ENCODE results near the gene CGREF1.

Gene CGREF1

DNA sequence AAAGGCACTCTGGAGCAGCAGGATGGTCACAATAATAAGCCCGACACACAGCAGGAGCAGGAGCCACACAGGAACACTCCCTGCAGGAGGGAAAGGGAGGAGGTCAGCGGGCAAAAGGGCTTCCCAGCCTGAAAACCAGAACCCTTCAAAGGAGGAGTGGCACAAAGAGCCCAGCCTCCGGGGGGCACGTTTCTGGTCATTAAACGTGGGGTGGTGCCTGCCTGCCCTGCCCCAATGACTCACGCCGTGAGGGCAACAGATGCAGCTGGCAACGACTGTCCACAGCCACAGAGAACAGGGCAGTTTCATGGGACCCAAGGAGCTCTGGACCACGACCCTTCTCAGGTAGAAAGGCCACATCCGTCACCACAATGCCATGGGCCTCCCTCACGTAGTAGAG is 12.5 kb upstream of the CGREF1 start:
- TF ChIP-seq, protein P1, sequence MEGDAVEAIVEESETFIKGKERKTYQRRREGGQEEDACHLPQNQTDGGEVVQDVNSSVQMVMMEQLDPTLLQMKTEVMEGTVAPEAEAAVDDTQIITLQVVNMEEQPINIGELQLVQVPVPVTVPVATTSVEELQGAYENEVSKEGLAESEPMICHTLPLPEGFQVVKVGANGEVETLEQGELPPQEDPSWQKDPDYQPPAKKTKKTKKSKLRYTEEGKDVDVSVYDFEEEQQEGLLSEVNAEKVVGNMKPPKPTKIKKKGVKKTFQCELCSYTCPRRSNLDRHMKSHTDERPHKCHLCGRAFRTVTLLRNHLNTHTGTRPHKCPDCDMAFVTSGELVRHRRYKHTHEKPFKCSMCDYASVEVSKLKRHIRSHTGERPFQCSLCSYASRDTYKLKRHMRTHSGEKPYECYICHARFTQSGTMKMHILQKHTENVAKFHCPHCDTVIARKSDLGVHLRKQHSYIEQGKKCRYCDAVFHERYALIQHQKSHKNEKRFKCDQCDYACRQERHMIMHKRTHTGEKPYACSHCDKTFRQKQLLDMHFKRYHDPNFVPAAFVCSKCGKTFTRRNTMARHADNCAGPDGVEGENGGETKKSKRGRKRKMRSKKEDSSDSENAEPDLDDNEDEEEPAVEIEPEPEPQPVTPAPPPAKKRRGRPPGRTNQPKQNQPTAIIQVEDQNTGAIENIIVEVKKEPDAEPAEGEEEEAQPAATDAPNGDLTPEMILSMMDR (IDR thresholded peaks at IDR 0.05; ENCODE audit: extremely low read depth, insufficient read depth, missing control alignments), result no peak
- in situ Hi-C loops (cut with MboI; ENCODE audit: low pct_unique_long_range_greater_than_20kb, low sequenced_read_pairs, unreplicated experiment), result no loop called here

DNA sequence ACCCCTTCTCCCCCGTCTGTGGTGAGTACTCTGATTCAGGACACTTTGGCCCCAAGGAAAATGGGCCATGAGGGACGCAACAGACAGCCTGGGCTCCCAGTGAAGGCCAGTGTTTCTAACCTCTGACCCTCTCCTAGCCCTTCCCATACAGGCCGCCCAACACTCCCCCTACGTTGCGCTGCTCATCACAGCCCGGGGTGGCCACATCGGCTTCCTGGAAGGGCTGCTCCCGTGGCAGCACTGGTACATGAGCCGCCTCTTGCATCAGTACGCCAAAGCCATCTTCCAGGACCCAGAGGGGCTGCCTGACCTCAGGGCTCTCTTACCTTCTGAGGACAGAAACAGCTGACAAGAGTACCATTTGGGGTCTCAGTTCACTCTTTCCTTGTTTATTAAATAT is 11.5 kb upstream of the CGREF1 start:
- DNase-seq (ENCODE audit: low spot score), result no peak
- in situ Hi-C loops (cut with MboI; ENCODE audit: low pct_unique_long_range_greater_than_20kb, low sequenced_read_pairs, unreplicated experiment), result no loop called here
- TF ChIP-seq, protein P1 (IDR thresholded peaks at IDR 0.05; ENCODE audit: extremely low read depth, insufficient read depth, missing control alignments), result no peak

More for the DNA sequence above, 12.5 kb upstream of the CGREF1 start:
- no peak for DNase-seq (ENCODE audit: low spot score)

DNA sequence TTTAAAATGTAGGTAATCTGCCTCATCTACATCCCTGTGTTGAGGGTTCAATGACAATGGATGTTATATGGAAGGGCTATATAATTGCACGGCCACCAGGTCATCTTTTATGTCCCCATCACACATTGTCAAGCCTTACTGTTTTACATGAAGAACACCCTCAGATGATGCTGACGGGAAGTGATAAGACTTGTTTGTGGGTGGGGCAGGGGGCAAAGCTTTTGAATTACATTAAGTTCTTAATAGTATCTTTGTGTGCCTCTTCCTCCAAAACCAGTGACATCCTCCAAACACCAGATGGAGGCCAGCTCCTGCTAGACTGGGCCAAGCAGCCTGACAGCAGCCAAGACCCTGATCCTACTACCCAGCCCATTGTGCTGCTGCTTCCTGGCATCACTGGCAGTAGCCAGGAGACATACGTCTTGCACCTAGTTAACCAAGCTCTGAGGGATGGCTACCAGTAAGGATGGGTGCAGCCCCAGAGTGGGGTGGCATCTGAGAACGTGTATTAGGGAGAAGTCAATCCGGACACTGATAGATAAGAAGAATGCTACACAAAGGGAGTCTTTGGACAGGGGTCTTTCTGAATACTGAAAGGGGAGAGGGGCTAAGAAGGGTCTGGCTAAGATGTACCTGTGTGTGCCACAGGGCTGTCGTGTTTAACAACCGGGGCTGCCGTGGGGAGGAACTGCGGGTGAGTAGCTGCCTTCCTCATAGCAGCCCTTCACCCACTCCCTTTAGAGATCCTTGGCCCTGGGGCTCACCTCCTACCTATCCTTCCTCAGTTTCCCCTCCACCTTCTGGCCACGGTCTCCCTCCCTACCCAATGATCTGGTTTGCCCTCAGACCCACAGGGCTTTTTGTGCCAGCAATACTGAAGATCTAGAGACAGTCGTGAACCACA is 10.0 kb upstream of the CGREF1 start:
- in situ Hi-C loops (cut with MboI; ENCODE audit: low pct_unique_long_range_greater_than_20kb, low sequenced_read_pairs, unreplicated experiment), result no loop called here
- no peak for DNase-seq (ENCODE audit: low spot score)
- TF ChIP-seq, protein P1 (IDR thresholded peaks at IDR 0.05; ENCODE audit: extremely low read depth, insufficient read depth, missing control alignments), result no peak

DNA sequence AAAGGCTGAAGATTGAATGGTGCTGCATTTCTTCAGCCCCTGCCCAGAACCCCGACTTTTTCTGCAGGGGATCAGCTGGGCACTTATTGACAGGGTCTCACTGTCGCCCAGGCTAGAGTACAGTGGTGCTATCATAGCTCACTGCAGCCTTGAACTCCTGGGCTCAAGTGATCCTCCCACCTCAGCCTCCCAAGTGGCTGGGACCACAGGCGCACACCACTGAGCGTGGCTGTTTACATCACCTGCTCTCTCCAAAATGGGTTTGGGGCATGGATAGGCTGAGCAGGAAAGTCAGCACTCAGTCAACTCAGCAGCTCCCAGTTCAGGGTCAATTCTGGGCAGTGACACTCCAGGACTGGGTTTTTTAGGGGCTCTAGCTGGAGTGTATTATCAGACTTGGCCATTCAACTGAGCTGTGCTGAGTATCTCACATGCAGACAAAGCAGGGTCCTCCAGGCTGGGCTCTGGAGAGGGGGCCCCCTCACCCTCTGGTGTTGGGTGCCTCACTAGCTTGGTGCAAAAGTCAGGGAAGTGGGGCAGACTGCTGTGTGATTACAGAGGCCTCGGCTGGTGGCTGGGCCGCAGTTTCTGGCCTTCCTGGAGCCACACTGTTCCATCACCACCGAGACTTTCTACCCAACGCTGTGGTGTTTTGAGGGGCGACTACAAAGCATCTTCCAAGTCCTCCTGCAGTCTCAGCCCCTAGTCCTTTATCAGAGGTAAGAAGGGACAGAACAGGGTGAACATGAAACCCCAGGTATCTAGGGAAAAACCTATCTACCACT is 9.1 kb upstream of the CGREF1 start:
- TF ChIP-seq, protein P1 (IDR thresholded peaks at IDR 0.05; ENCODE audit: extremely low read depth, insufficient read depth, missing control alignments), result no peak
- DNase-seq (ENCODE audit: low spot score), result no peak
- in situ Hi-C loops (cut with MboI; ENCODE audit: low pct_unique_long_range_greater_than_20kb, low sequenced_read_pairs, unreplicated experiment), result no loop called here

DNA sequence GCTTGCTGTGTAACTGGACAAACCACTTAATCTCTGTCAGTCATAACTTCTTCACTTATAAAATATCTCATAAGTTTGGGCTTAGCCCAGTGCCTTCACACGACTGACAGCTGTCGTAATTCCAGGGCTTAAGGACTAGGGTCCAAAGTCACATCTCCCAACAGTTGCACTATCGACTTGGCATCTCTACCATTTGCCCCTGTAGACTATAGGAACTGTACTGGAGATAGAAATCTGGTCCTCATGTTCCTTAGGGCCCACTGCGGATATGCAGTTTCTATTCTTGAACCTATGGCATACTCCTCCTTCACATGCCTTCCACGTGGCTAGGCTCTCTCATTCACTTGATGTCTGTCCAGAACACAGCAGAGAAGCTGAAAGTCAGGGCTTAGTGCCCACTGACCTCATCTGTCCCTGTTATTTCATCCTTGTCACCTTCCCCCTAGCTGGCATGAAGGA is 7.4 kb upstream of the CGREF1 start:
- TF ChIP-seq, protein P1 (IDR thresholded peaks at IDR 0.05; ENCODE audit: extremely low read depth, insufficient read depth, missing control alignments), result no peak
- in situ Hi-C loops (cut with MboI; ENCODE audit: low pct_unique_long_range_greater_than_20kb, low sequenced_read_pairs, unreplicated experiment), result no loop called here
- DNase-seq (ENCODE audit: low spot score), result no peak

DNA sequence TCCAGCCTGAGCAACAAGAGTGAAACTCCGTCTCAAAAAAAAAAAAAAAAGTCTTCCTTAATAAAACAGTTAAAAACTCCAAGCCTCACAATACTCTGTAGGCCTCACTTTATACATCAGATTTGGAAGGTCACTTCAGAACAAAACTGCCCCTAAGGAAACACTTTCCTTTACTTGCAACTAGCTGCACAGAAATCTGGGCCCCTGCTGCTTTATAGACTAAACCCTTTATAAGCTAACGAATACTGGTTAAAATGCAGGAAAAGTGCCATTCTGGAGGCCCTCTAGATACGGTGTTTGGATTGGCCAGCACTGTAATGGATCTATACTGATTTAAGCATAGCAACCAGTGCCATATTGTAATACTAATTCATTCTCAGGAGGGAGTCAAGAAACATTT is 6.2 kb upstream of the CGREF1 start:
- in situ Hi-C loops (cut with MboI; ENCODE audit: low pct_unique_long_range_greater_than_20kb, low sequenced_read_pairs, unreplicated experiment), result no loop called here
- no peak for DNase-seq (ENCODE audit: low spot score)
- TF ChIP-seq, protein P1 (IDR thresholded peaks at IDR 0.05; ENCODE audit: extremely low read depth, insufficient read depth, missing control alignments), result no peak
